Right cardiac atrium (tissue), 5 donors: Measurements from ENCODE around the gene HEXIM1. TPM values are rescaled to one million over a fixed set of nuclear protein-coding genes. Genes with fewer than 3 reads are reported as not detected.

Experiments used
- ATAC-seq, 2 donors: fragments of 200-7000 bp; cut with Tn5 transposase; one replicate each; pipeline versions ENCODE4 v1.8.0 to v1.9.1; 2020; ENCODE audit warnings: moderate library complexity in 2 of 2, mild to moderate bottlenecking in 1 of 2
- DNase-seq, 3 donors: peaks; one replicate each; pipeline ENCODE4 v3.0.0-alpha.2; 2020
- H3K27ac ChIP-seq: one replicate; pipeline ENCODE4 v1.5.1; 2013; ENCODE audit warnings: mild to moderate bottlenecking, low read length, control low read depth, moderate library complexity
- H3K27me3 ChIP-seq: one replicate; pipeline ENCODE4 v1.6.1; 2013; ENCODE audit not compliant: control insufficient read depth, insufficient read depth
- H3K4me1 ChIP-seq: one replicate; pipeline ENCODE4 v1.6.1; 2013; ENCODE audit warnings: low read length; ENCODE audit not compliant: control insufficient read depth, insufficient read depth
- H3K4me3 ChIP-seq: one replicate; pipeline ENCODE4 v1.5.1; 2013; ENCODE audit warnings: low read length, control low read depth
- H3K9me3 ChIP-seq: one replicate; pipeline ENCODE4 v1.6.1; 2013; ENCODE audit warnings: low read length; ENCODE audit not compliant: control insufficient read depth
- WGBS: extraction: QIAGEN DNeasy Blood & Tissue Kit; methylation state at CpG from one replicate; pipeline ENCODE4 v1.1.7; 2013; 5-methylcytosine and 5-hydroxymethylcytosine counted together
- intact Hi-C, 4 donors: fragments of 100-400 bp; cut with DNase I; formaldehyde crosslinking; loops; one replicate each; pipeline versions ENCODE4 v1.11.0 to v1.14.0; 2022 to 2023
- polyA plus RNA-seq: library from polyadenylated mRNA; stranded (reverse); fragments of 200-250 nt; gene quantifications from one replicate; pipeline ENCODE4 v1.2.3, GENCODE V29; 2013
- total RNA-seq, 4 donors: library from RNA; stranded (reverse); fragmentation: NEBNext Ultra II Directional; extraction: Animal tissue kit (Norgen Biotek cat#: 25700); gene quantifications; one replicate each; pipeline ENCODE4 v1.2.1, GENCODE V29; 2021
- donor health status: healthy with polysubstance abuse.
- donor health status: DM: no; HTN: yes; CAD: no.
- donor health status: DM: no; HTN: no; CAD: no.
- donor health status: DM: no; HTN: yes; CAD: no; lungs with severe emphysema.
- donor health status: DM: yes; HTN: yes; CAD: no.

Gene HEXIM1
- total and polyA plus RNA-seq, 5 donors, result 21.2 to 42.6 (median 40.6) TPM

GRCh38 chr17:45175759-45176115, 27.5 kb downstream of the HEXIM1 start:
- Histone ChIP-seq H3K27me3 (no peaks in the 10 kb centered on the region), H3K4me1 (peaks cover 10% of the 10 kb centered on the region), H3K9me3 (no peaks in the 10 kb centered on the region), H3K4me3 (no peak overlapping the region), H3K27ac (no peak overlapping the region)
- DNase-seq, result peak in 1 of 3 donors; percentile 17
- WGBS, result 71% methylated on average over 3 of the region's 3 CpGs
- intact Hi-C loops, result no loop called here
- no peak for ATAC-seq

DNA sequence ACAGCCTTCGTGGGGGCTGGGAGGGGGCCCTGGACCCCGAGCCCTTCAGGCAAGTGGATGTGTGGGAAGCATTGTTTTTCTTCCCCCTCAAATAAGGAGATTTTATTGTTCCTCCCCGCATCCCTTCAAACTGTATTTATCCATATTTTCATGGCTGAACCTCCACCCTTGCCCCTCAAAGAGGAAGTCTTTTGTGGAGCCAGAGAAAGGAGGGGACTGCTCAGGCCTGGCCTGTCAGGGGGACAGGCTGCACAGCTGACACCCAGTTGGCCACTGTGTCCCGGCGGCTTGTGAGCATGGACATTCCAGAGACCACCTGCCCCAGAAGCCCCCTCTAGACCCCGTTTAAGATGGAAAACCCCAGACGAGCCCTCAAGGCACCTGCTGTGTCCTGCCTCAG, 29.3 kb downstream of the HEXIM1 start:
- H3K4me3 ChIP-seq, result no peak overlapping the region
- no peaks in the 10 kb centered on the region for H3K4me1 ChIP-seq
- no peaks in the 10 kb centered on the region for H3K27me3 ChIP-seq
- H3K9me3 ChIP-seq, result no peaks in the 10 kb centered on the region
- 73% methylated on average over 7 of the region's 7 CpGs for WGBS
- no peak overlapping the region for H3K27ac ChIP-seq
- intact Hi-C loops, result no loop called here
- DNase-seq, result peak in 1 of 3 donors; percentile 9
- no peak for ATAC-seq

DNA sequence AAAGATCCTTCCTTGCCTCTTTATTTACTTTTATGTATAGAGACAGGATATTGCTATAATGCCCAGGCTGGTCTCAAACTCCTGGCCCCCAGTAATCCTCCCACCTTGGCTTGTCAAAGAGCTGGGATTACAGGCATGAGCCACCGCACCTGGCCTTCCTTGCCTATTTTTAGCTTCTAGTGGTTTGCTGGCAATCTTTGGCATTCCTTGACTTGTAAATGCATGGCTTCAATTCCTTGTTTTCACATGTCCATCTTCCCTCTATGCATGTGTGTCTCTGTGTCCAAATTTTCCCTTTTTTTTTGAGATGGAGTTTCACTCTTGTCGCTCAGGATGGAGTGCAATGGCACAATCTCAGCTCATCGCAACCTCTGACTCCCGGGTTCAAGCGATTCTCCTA, 35.9 kb downstream of the HEXIM1 start:
- ATAC-seq, result no peak

GRCh38 chr17:45186801-45187354, 38.6 kb downstream of the HEXIM1 start:
- DNase-seq (no peak), ATAC-seq (no peak)
- no peak overlapping the region for H3K4me3 ChIP-seq
- intact Hi-C loops, result no loop called here
- no peaks in the 10 kb centered on the region for H3K27me3 ChIP-seq
- H3K27ac ChIP-seq, result no peak overlapping the region
- H3K9me3 ChIP-seq, result no peaks in the 10 kb centered on the region
- H3K4me1 ChIP-seq, result no peaks in the 10 kb centered on the region
- 66% methylated on average over 7 of the region's 7 CpGs for WGBS

More for the DNA sequence above, 35.9 kb downstream of the HEXIM1 start:
- H3K9me3 ChIP-seq, result no peaks in the 10 kb centered on the region
- no peak for DNase-seq
- H3K27me3 ChIP-seq, result no peaks in the 10 kb centered on the region
- no peak overlapping the region for H3K27ac ChIP-seq
- H3K4me3 ChIP-seq, result no peak overlapping the region
- WGBS, result 91% methylated on average over 5 of the region's 5 CpGs
- H3K4me1 ChIP-seq, result no peaks in the 10 kb centered on the region
- intact Hi-C loops, result no loop called here

GRCh38 chr17:45189009-45189408, 40.7 kb downstream of the HEXIM1 start:
- intact Hi-C loops, result no loop called here
- WGBS, result 78% methylated on average over 2 of the region's 2 CpGs

DNA sequence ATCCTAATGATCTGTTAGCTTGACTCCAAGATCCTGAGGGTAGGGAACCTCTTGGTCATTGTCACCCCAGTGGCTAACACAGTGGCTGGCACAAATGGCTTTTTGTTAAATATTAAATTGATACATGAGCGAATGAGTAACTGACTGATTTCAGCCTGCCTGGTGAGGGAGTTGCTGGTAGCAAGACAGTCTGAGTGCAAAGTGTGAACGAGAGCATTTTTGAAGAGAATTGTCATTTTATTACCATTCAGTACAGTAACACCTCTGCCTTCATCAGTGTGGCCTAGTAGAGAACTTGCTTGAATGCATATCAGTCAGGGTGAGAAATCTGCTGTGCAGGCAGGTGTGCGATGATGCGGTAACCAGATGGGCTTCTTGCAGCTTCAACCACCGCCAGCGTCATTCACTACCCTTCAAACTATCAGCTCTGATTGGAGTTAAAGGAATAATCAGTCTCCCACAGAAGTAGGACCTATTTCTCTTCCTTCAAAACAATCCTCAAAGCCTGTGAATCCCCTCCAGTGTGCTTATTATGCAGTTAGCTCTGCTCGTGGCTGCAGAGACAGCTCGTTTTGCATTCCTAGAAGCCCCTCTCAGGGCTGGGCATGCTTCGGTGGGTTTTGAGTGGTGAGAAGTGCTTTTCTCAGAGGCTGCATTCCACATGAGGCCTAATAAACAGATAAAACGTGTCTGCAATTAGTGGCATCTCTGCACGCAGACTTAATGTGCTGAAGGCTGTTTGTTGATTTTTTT, 42.4 kb downstream of the HEXIM1 start:
- H3K27ac ChIP-seq, result no peak overlapping the region
- no peaks in the 10 kb centered on the region for H3K27me3 ChIP-seq
- no peak overlapping the region for H3K4me3 ChIP-seq
- 69% methylated on average over 11 of the region's 11 CpGs for WGBS
- ATAC-seq (no peak), DNase-seq (no peak)
- intact Hi-C loops, result no loop called here
- no peaks in the 10 kb centered on the region for H3K9me3 ChIP-seq
- H3K4me1 ChIP-seq, result no peaks in the 10 kb centered on the region

More at GRCh38 chr17:45189009-45189408, 40.7 kb downstream of the HEXIM1 start:
- Histone ChIP-seq H3K27ac (no peak overlapping the region), H3K9me3 (no peaks in the 10 kb centered on the region), H3K4me3 (no peak overlapping the region), H3K27me3 (no peaks in the 10 kb centered on the region), H3K4me1 (no peaks in the 10 kb centered on the region)
- no peak for DNase-seq
- ATAC-seq, result no peak

GRCh38 chr17:45195424-45195823, 47.1 kb downstream of the HEXIM1 start:
- ATAC-seq, result no peak
- H3K27ac ChIP-seq, result no peak overlapping the region
- DNase-seq, result no peak
- H3K9me3 ChIP-seq, result no peaks in the 10 kb centered on the region
- intact Hi-C loops, result loop anchor here in 2 of 4 donors (5.0 kb wide), 3 partner anchors 38 to 278 kb away; partner anchors contain the start of genes GFAP (in 1 of the 2) and HEXIM1 (in 1 of the 2)
- no peaks in the 10 kb centered on the region for H3K27me3 ChIP-seq
- no peak overlapping the region for H3K4me3 ChIP-seq
- no peaks in the 10 kb centered on the region for H3K4me1 ChIP-seq

GRCh38 chr17:45197108-45197507, 48.8 kb downstream of the HEXIM1 start:
- H3K4me1 ChIP-seq, result peaks cover 3% of the 10 kb centered on the region
- H3K9me3 ChIP-seq, result no peaks in the 10 kb centered on the region
- WGBS, result 74% methylated on average over 6 of the region's 6 CpGs
- ATAC-seq, result no peak
- no peaks in the 10 kb centered on the region for H3K27me3 ChIP-seq
- H3K27ac ChIP-seq, result no peak overlapping the region
- no peak for DNase-seq
- intact Hi-C loops, result loop anchor here in 3 of 4 donors (1.0 to 5.0 kb wide), 5 partner anchors 40 to 280 kb away; partner anchors contain the start of genes ACBD4 (in 1 of the 3), GFAP (in 1 of the 3) and HEXIM1 (in 1 of the 3)
- no peak overlapping the region for H3K4me3 ChIP-seq

GRCh38 chr17:45197555-45198334, 49.5 kb downstream of the HEXIM1 start:
- peak; percentile 97 for ATAC-seq
- no peak overlapping the region for H3K27ac ChIP-seq
- peaks cover 3% of the 10 kb centered on the region for H3K4me1 ChIP-seq
- H3K9me3 ChIP-seq, result no peaks in the 10 kb centered on the region
- 1% methylated on average over 16 of the region's 16 CpGs for WGBS
- no peak overlapping the region for H3K4me3 ChIP-seq
- H3K27me3 ChIP-seq, result no peaks in the 10 kb centered on the region
- peak; percentile 93 to 97 (median 96) for DNase-seq
- intact Hi-C loops, result loop anchor here (1.0 to 5.0 kb wide), 5 partner anchors 40 to 280 kb away; partner anchors contain the start of genes ACBD4 (in 1 of the 4), GFAP (in 1 of the 4) and HEXIM1 (in 1 of the 4)

- peak overlapping the region; percentile 62 for H3K27ac ChIP-seq
- 53% methylated on average over 9 of the region's 9 CpGs for WGBS
- intact Hi-C loops, result no loop called here
Observed at GRCh38 chr17:45200701-45201100, 52.4 kb downstream of the HEXIM1 start.

GRCh38 chr17:45201457-45201856, 53.2 kb downstream of the HEXIM1 start:
- H3K4me3 ChIP-seq, result no peak overlapping the region
- H3K4me1 ChIP-seq, result peaks cover 3% of the 10 kb centered on the region
- H3K27me3 ChIP-seq, result no peaks in the 10 kb centered on the region
- DNase-seq (no peak), ATAC-seq (no peak)
- H3K9me3 ChIP-seq, result no peaks in the 10 kb centered on the region
- intact Hi-C loops, result no loop called here
- peak overlapping the region; percentile 72 for H3K27ac ChIP-seq
- 98% methylated on average over 4 of the region's 4 CpGs for WGBS

More at GRCh38 chr17:45200701-45201100, 52.4 kb downstream of the HEXIM1 start:
- ATAC-seq (peak; percentile 55 to 68), DNase-seq (peak; percentile 69 to 83 (median 70))
- Histone ChIP-seq H3K27me3 (no peaks in the 10 kb centered on the region), H3K9me3 (no peaks in the 10 kb centered on the region), H3K4me1 (peaks cover 3% of the 10 kb centered on the region), H3K4me3 (no peak overlapping the region)
